K562 (cell line): ENCODE results near the gene CHD8. TPM values are rescaled to one million over a fixed set of nuclear protein-coding genes. Genes with fewer than 3 reads are reported as not detected.
A peak's percentile ranks its signal among the peaks of the same experiment; 100 is the strongest.

Experiments
- CGGBP1 ChIP-seq: fragments of 250-450 bp; sonication (Bioruptor Pico); IDR thresholded peaks from 2 replicates; pipeline ENCODE4 v1.9.0; 2021; ENCODE audit warnings: mild to moderate bottlenecking
- DACH1 ChIP-seq: fragments of 450-650 bp; IDR thresholded peaks from 2 replicates; pipeline ENCODE4 v1.6.1; 2018; ENCODE audit not compliant: partially characterized antibody
- E2F3 ChIP-seq: fragments of 250-450 bp; sonication (Bioruptor Pico); IDR thresholded peaks from 2 replicates; pipeline ENCODE4 v1.4.0; 2020; ENCODE audit warnings: mild to moderate bottlenecking
- ERF ChIP-seq: fragments of 450-650 bp; formaldehyde crosslinking; IDR thresholded peaks from 2 replicates; pipeline ENCODE4 v1.4.0; 2020; ENCODE audit warnings: mild to moderate bottlenecking, mixed read lengths
- HMBOX1 ChIP-seq: sonication (generic); IDR thresholded peaks from 2 replicates; pipeline ENCODE4 v1.6.1; 2016
- NCOA6 ChIP-seq: fragments of 450-650 bp; IDR thresholded peaks from 2 replicates; pipeline ENCODE4 v1.6.1; 2017; ENCODE audit warnings: mild to moderate bottlenecking
- NR3C1 ChIP-seq: sonication (generic); formaldehyde crosslinking; IDR thresholded peaks from 2 replicates; pipeline ENCODE4 v1.8.1; 2022; ENCODE audit warnings: missing genetic modification reagents
- PHF21A ChIP-seq: fragments of 450-650 bp; IDR thresholded peaks from 2 replicates; pipeline ENCODE4 v1.6.1; 2017; ENCODE audit warnings: low read depth, borderline replicate concordance
- PKNOX1 ChIP-seq: fragments of 450-650 bp; IDR thresholded peaks from 2 replicates; pipeline ENCODE4 v1.6.1; 2016
- PRPF4 ChIP-seq: fragments of 200-400 bp; formaldehyde crosslinking; IDR thresholded peaks from one replicate; pipeline ENCODE4 v1.6.1; 2017; ENCODE audit warnings: low read length, low read depth, mild to moderate bottlenecking; ENCODE audit not compliant: insufficient read depth, poor library complexity, severe bottlenecking
- RAD51 ChIP-seq: fragments of 450-650 bp; IDR thresholded peaks from 2 replicates; pipeline ENCODE4 v1.7.1; 2016; ENCODE audit warnings: low read depth, mild to moderate bottlenecking, borderline replicate concordance
- RBM17 ChIP-seq: fragments of 200-400 bp; formaldehyde crosslinking; IDR thresholded peaks from 2 replicates; pipeline ENCODE4 v1.6.1; 2017; ENCODE audit warnings: low read depth, mild to moderate bottlenecking, low read length, borderline replicate concordance
- RFX7 ChIP-seq: fragments of 250-450 bp; sonication (Bioruptor Pico); IDR thresholded peaks from 2 replicates; pipeline ENCODE4 v1.5.1; 2021; ENCODE audit warnings: mild to moderate bottlenecking
- RREB1 ChIP-seq: fragments of 250-450 bp; sonication (Bioruptor Pico); IDR thresholded peaks from 2 replicates; pipeline ENCODE4 v1.4.0; 2020
- SUPT5H ChIP-seq: fragments of 450-650 bp; IDR thresholded peaks from 2 replicates; pipeline ENCODE4 v1.6.1; 2016
- TRIM25 ChIP-seq: fragments of 450-650 bp; IDR thresholded peaks from 2 replicates; pipeline ENCODE4 v1.7.0; 2016; ENCODE audit warnings: borderline replicate concordance
- VEZF1 ChIP-seq: fragments of 200-800 bp; sonication (Bioruptor generic); IDR thresholded peaks from 2 replicates; pipeline ENCODE4 v1.6.1; 2017; ENCODE audit warnings: missing genetic modification characterization, missing compliant biosample characterization
- YBX1 ChIP-seq: fragments of 450-650 bp; IDR thresholded peaks from 2 replicates; pipeline ENCODE4 v1.7.1; 2016; ENCODE audit warnings: mild to moderate bottlenecking
- ZNF174 ChIP-seq: fragments of 250-450 bp; sonication (Bioruptor Pico); IDR thresholded peaks from 2 replicates; pipeline ENCODE4 v1.4.0; 2020; ENCODE audit warnings: mild to moderate bottlenecking
- ZNF75A ChIP-seq: fragments of 450-650 bp; formaldehyde crosslinking; IDR thresholded peaks from 2 replicates; pipeline ENCODE4 v1.4.0; 2020; ENCODE audit warnings: mild to moderate bottlenecking
- polyA plus RNA-seq, 8 experiments: library from polyadenylated mRNA; depleted of rRNA in 4 of 8; stranded (reverse) in 5 of 8; unstranded in 3 of 8; fragments of >200 nt; fragmentation: Nextera tagmentation in 2 of 8; fragmentation: Illumina TruSeq in 1 of 8; extraction: Ambion mirVana in 2 of 8; extraction: Trizol in 1 of 8; gene quantifications; 2 replicates each; pipeline versions ENCODE4 v1.2.1 to v1.2.3, GENCODE V29; 2011 to 2014; ENCODE audit warnings: inconsistent platforms in 1 of 8, missing spikeins in 1 of 8
- total RNA-seq, 7 experiments: library from RNA; depleted of rRNA in 6 of 7; stranded (reverse); fragments of >200 nt in 6 of 7; fragmentation: Illumina TruSeq in 2 of 7; extraction: Trizol in 2 of 7; gene quantifications; 2 replicates each; pipeline versions ENCODE4 v1.2.1 to v1.2.3, GENCODE V29; 2011 to 2021; ENCODE audit warnings: low replicate concordance in 1 of 7

CHD8 gene
- total and polyA plus RNA-seq, 9 of the 15 experiments (the other 6 are each of a cell fraction or from before 2014, with no cell fraction given) = 11.1 to 51.2 (median 32.8) TPM

- TF ChIP-seq HMBOX1 (peak; percentile 65), RREB1 (CRISPR knock-in tag) (no peak), CGGBP1 (no peak), E2F3 (no peak), ZNF174 (CRISPR knock-in tag) (no peak), PRPF4 (no peak), PHF21A (no peak), ZNF75A (no peak), RAD51 (no peak), TRIM25 (no peak), NR3C1 (CRISPR knock-in tag) (no peak), PKNOX1 (no peak), NCOA6 (no peak), RFX7 (CRISPR knock-in tag) (no peak), SUPT5H (no peak), YBX1 (no peak), RBM17 (no peak), DACH1 (no peak), ERF (CRISPR knock-in tag) (no peak), VEZF1 (CRISPR knock-in tag) (peak; percentile 54; the same call in 1 of the 2 replicates)
Observed at GRCh38 chr14:21440859-21441258, 15.1 kb downstream of the CHD8 start (continued).
